Gastrocnemius medialis (tissue), 4 donors: Measurements from ENCODE around the gene LATS1. TPM values are rescaled to one million over a fixed set of nuclear protein-coding genes. Genes with fewer than 3 reads are reported as not detected.
"Not testable (repeated sequence)": the region's sequence is repeated elsewhere in the genome, so short reads cannot be mapped to it uniquely, and the experiment has no call there.

Source experiments
- ATAC-seq, 2 donors: fragments of 150-250 bp; one replicate each; pipeline ENCODE4 v1.9.1; 2016
- DNase-seq, 2 donors: peaks; one replicate each; pipeline ENCODE4 v3.0.0-alpha.2; 2019
- H3K27ac ChIP-seq, 4 donors: fragments of 200-600 bp; sonication (generic); 1 replicate in 1 of 4; 2 replicates in 3 of 4; pipeline ENCODE4 v1.5.1; 2016 to 2018; ENCODE audit warnings: mild to moderate bottlenecking in 2 of 4, moderate library complexity in 1 of 4
- H3K27me3 ChIP-seq, 3 donors: fragments of 200-600 bp; sonication (generic) in 2 of 3; 1 replicate in 1 of 3; 2 replicates in 2 of 3; pipeline versions ENCODE4 v1.5.1 to v1.6.0; 2016 to 2019; ENCODE audit warnings: mild to moderate bottlenecking in 1 of 3, moderate library complexity in 1 of 3
- H3K36me3 ChIP-seq, 2 donors: fragments of 200-600 bp; sonication (generic) in 1 of 2; one replicate each; pipeline ENCODE4 v1.5.1; 2017 to 2018
- H3K4me1 ChIP-seq, 2 donors: fragments of 200-600 bp; sonication (generic) in 1 of 2; one replicate each; pipeline ENCODE4 v1.5.1; 2016 to 2017; ENCODE audit warnings: mild to moderate bottlenecking in 2 of 2
- H3K4me3 ChIP-seq, 4 donors: fragments of 200-600 bp; sonication (generic) in 3 of 4; 1 replicate in 1 of 4; 2 replicates in 3 of 4; pipeline ENCODE4 v1.5.1; 2016 to 2019; ENCODE audit warnings: mild to moderate bottlenecking in 2 of 4
- H3K9me3 ChIP-seq, 3 donors: fragments of 200-600 bp; sonication (generic) in 2 of 3; 1 replicate in 1 of 3; 2 replicates in 2 of 3; pipeline ENCODE4 v1.5.1; 2016 to 2019
- CTCF ChIP-seq, 5 experiments: fragments of 450-650 bp in 3 of 5; fragments of 200-600 bp in 2 of 5; sonication (generic) in 2 of 5; IDR thresholded peaks in 4 of 5; conservative IDR thresholded peaks in 1 of 5; 1 replicate in 4 of 5; 2 replicates in 1 of 5; pipeline ENCODE4 v1.5.1; 2016 to 2019; ENCODE audit warnings: antibody characterized with exemption in 5 of 5, mild to moderate bottlenecking in 3 of 5, moderate library complexity in 3 of 5
- POLR2A ChIP-seq, 2 donors: fragments of 450-650 bp; IDR thresholded peaks; one replicate each; pipeline ENCODE4 v1.6.1; 2017; ENCODE audit warnings: antibody characterized with exemption in 2 of 2, mild to moderate bottlenecking in 2 of 2, moderate library complexity in 2 of 2
- in situ Hi-C, 4 donors: fragments of 200-750 bp; cut with MboI; loops; one replicate each; pipeline versions ENCODE4 v1.15.0 to v1.8.0; 2017; ENCODE audit warnings: low sequenced_read_pairs in 4 of 4
- intact Hi-C: fragments of 100-400 bp; cut with DNase I; formaldehyde crosslinking; loops from one replicate; pipeline ENCODE4 v1.15.1; 2023; ENCODE audit warnings: low total_unique reads
- total RNA-seq, 4 donors: library from RNA; depleted of rRNA; stranded (reverse); fragments of >200 nt; gene quantifications; one replicate each; pipeline versions ENCODE4 v1.1.0 to v1.2.3, GENCODE V29; 2016

The LATS1 gene
- total RNA-seq, 4 donors from 2014 or later: 6.3 to 21.8 (median 14.4) TPM

GRCh38 chr6:149746147-149746946, 28.4 kb upstream of the LATS1 start, which contains the start of gene NUP43:
NUP43 (minus strand) TSS chr6:149746529; CDS start chr6:149746495, 34 bp downstream.
- peak within 1 kb of the TSS; percentile 66 to 93 (median 72) for H3K4me3 ChIP-seq
- ATAC-seq (peak; percentile 48 to 67), DNase-seq (peak; percentile 84 to 93)
- no peaks in the 10 kb centered on the region for H3K9me3 ChIP-seq
- in situ Hi-C loops (no loop called here), intact Hi-C loops (loop anchor here (2.0 to 5.0 kb wide), 2 partner anchors 28 to 179 kb away; partner anchors contain the start of genes GINM1 and LATS1)
- no peaks in the 10 kb centered on the region for H3K27me3 ChIP-seq
- H3K36me3 ChIP-seq: peaks cover 0 to 22% of the 10 kb centered on the region in 2 donors
- peaks cover 16 to 24% of the 10 kb centered on the region in 2 donors for H3K4me1 ChIP-seq
- TF ChIP-seq POLR2A (IDR thresholded peaks at IDR 0.05) (peak in 1 of 2 donors; percentile 14), CTCF (IDR thresholded peaks at IDR 0.05 in 4 of 5, conservative IDR thresholded peaks at IDR 0.05 in 1 of 5) (peak; percentile 70 to 82 (median 77))
- H3K27ac ChIP-seq: peak within 1 kb of the TSS; percentile 74 to 86 (median 80)

GRCh38 chr6:149745252-149745651, 27.4 kb upstream of the LATS1 start:
- H3K27me3 ChIP-seq, ATAC-seq, DNase-seq, in situ Hi-C loops, H3K9me3 ChIP-seq: not testable (repeated sequence)
- Histone ChIP-seq H3K4me1 (peaks cover 5 to 15% of the 10 kb centered on the region in 2 donors), H3K4me3 (peak overlapping the region; percentile 66 to 93 (median 72)), H3K36me3 (peaks cover 0 to 33% of the 10 kb centered on the region in 2 donors), H3K27ac (peak overlapping the region in 1 of 4 donors; percentile 77)
- intact Hi-C loops: loop anchor here (5.0 kb wide), 1 partner anchor 178 kb away; the partner anchor contains the start of gene GINM1

- intact Hi-C loops: no loop called here
- no peak for DNase-seq
- no peaks in the 10 kb centered on the region for H3K4me1 ChIP-seq
These were observed 17.0 kb upstream of the LATS1 start for GRCh38 chr6:149734915-149735314.

GRCh38 chr6:149733089-149733720, 15.3 kb upstream of the LATS1 start:
- no peaks in the 10 kb centered on the region for H3K27me3 ChIP-seq
- no peak for TF ChIP-seq POLR2A (IDR thresholded peaks at IDR 0.05)
- TF ChIP-seq CTCF (IDR thresholded peaks at IDR 0.05 in 4 of 5, conservative IDR thresholded peaks at IDR 0.05 in 1 of 5): no peak
- in situ Hi-C loops (no loop called here), intact Hi-C loops (no loop called here)
- H3K9me3 ChIP-seq: no peaks in the 10 kb centered on the region
- H3K4me3 ChIP-seq: no peak overlapping the region
- DNase-seq: no peak
- no peak for ATAC-seq
- peaks cover 0 to 82% of the 10 kb centered on the region in 2 donors for H3K36me3 ChIP-seq
- no peaks in the 10 kb centered on the region for H3K4me1 ChIP-seq
- no peak overlapping the region for H3K27ac ChIP-seq

More at GRCh38 chr6:149734915-149735314, 17.0 kb upstream of the LATS1 start:
- H3K27ac ChIP-seq: no peak overlapping the region
- no peak overlapping the region for H3K4me3 ChIP-seq
- no peaks in the 10 kb centered on the region for H3K9me3 ChIP-seq
- ATAC-seq: no peak
- in situ Hi-C loops: no loop called here
- H3K27me3 ChIP-seq: no peaks in the 10 kb centered on the region
- peaks cover 0 to 74% of the 10 kb centered on the region in 2 donors for H3K36me3 ChIP-seq
- TF ChIP-seq POLR2A (IDR thresholded peaks at IDR 0.05) (no peak), CTCF (IDR thresholded peaks at IDR 0.05 in 4 of 5, conservative IDR thresholded peaks at IDR 0.05 in 1 of 5) (no peak)

- Histone ChIP-seq H3K4me3 (no peak overlapping the region), H3K4me1 (no peaks in the 10 kb centered on the region), H3K9me3 (no peaks in the 10 kb centered on the region), H3K27me3 (no peaks in the 10 kb centered on the region), H3K27ac (no peak overlapping the region), H3K36me3 (peaks cover 0 to 82% of the 10 kb centered on the region in 2 donors)
- in situ Hi-C loops: no loop called here
- no peak for ATAC-seq
- intact Hi-C loops: loop anchor here (10.0 kb wide), 1 partner anchor 195 kb away; the partner anchor contains the start of gene RAET1G
- no peak for DNase-seq
- no peak for TF ChIP-seq POLR2A (IDR thresholded peaks at IDR 0.05)
These were observed 11.9 kb upstream of the LATS1 start for GRCh38 chr6:149729824-149730223.
